Stomach (tissue), 9 donors: Measurements from ENCODE around the gene ASXL3. TPM values are rescaled to one million over a fixed set of nuclear protein-coding genes. Genes with fewer than 3 reads are reported as not detected.

ENCODE experiments used
- DNase-seq, 2 donors: peaks; one replicate each; pipeline versions ENCODE4 v3.0.0 to v3.0.0-alpha.2; 2013 to 2019
- H3K27ac ChIP-seq, 5 donors: fragments of 200-600 bp in 4 of 5; sonication (generic) in 4 of 5; one replicate each; pipeline ENCODE4 v1.5.1; 2013 to 2019; ENCODE audit warnings: mild to moderate bottlenecking in 1 of 5, moderate library complexity in 1 of 5
- H3K27me3 ChIP-seq, 3 donors: fragments of 200-600 bp; sonication (generic); one replicate each; pipeline ENCODE4 v1.5.1; 2017 to 2019; ENCODE audit warnings: mixed run types in 1 of 3
- H3K36me3 ChIP-seq, 4 donors: fragments of 200-600 bp; sonication (generic); 1 replicate in 3 of 4; 2 replicates in 1 of 4; pipeline ENCODE4 v1.5.1; 2016 to 2019
- H3K4me1 ChIP-seq, 4 donors: fragments of 200-600 bp; sonication (generic); one replicate each; pipeline ENCODE4 v1.5.1; 2016 to 2019
- H3K4me3 ChIP-seq, 4 donors: fragments of 200-600 bp; sonication (generic) in 3 of 4; one replicate each; pipeline ENCODE4 v1.5.1; 2016 to 2019; ENCODE audit warnings: mild to moderate bottlenecking in 1 of 4
- H3K9me3 ChIP-seq, 4 donors: fragments of 200-600 bp; sonication (generic); one replicate each; pipeline ENCODE4 v1.5.1; 2016 to 2019
- CTCF ChIP-seq, 7 experiments: fragments of 450-650 bp in 4 of 7; fragments of 200-600 bp in 3 of 7; sonication (generic) in 3 of 7; IDR thresholded peaks; one replicate each; pipeline ENCODE4 v1.5.1; 2016 to 2019; ENCODE audit warnings: antibody characterized with exemption in 7 of 7, control low read depth in 2 of 7, mild to moderate bottlenecking in 1 of 7
- EP300 ChIP-seq: sonication (generic); formaldehyde crosslinking; IDR thresholded peaks from one replicate; pipeline ENCODE4 v1.6.1; 2017; ENCODE audit warnings: antibody characterized with exemption
- POLR2A ChIP-seq, 4 donors: fragments of 450-650 bp; IDR thresholded peaks; one replicate each; pipeline ENCODE4 v1.6.1; 2016; ENCODE audit warnings: antibody characterized with exemption in 4 of 4, control low read depth in 2 of 4, mild to moderate bottlenecking in 1 of 4, moderate library complexity in 1 of 4
- POLR2AphosphoS5 ChIP-seq, 3 donors: sonication (generic); formaldehyde crosslinking; IDR thresholded peaks; one replicate each; pipeline ENCODE4 v1.6.1; 2016; ENCODE audit warnings: antibody characterized with exemption in 3 of 3
- WGBS, 5 donors: extraction: QIAGEN DNeasy Blood & Tissue Kit in 3 of 5; methylation state at CpG; one replicate each; pipeline versions ENCODE4 v1.1.5 to v1.1.7; 2013 to 2018; 5-methylcytosine and 5-hydroxymethylcytosine counted together
- intact Hi-C: fragments of 100-400 bp; cut with DNase I; formaldehyde crosslinking; loops from one replicate; pipeline ENCODE4 v1.15.1; 2023; ENCODE audit warnings: low total_unique reads
- polyA plus RNA-seq, 3 donors: library from polyadenylated mRNA; stranded (reverse); fragments of 200-250 nt; gene quantifications; one replicate each; pipeline ENCODE4 v1.2.3, GENCODE V29; 2013
- total RNA-seq, 5 donors: library from RNA; depleted of rRNA; stranded (reverse); fragments of >200 nt; gene quantifications; one replicate each; pipeline versions ENCODE4 v1.1.0 to v1.2.3, GENCODE V29; 2014 to 2016
- donor health status: healthy with polysubstance abuse.
- donor health status: Bipolar disorder and iron deficiency.
- donor health status: healthy.

Gene ASXL3
- total and polyA plus RNA-seq, 8 donors, result 0.28 to 8.0 (median 1.2) TPM; not detected in 1

- TF ChIP-seq EP300, result no peak
- TF ChIP-seq POLR2A (IDR thresholded peaks at IDR 0.05), result no peak
- no peak for TF ChIP-seq CTCF (IDR thresholded peaks at IDR 0.05)
- TF ChIP-seq POLR2AphosphoS5 (IDR thresholded peaks at IDR 0.05), result no peak
- 55 to 63% (median 56%) methylated on average over 4 of the region's 4 CpGs for whole genome bisulfite sequencing, 5 donors
- no peak overlapping the region for H3K4me3 ChIP-seq
- H3K27ac ChIP-seq, result peak overlapping the region in 1 of 5 donors; percentile 69
- H3K36me3 ChIP-seq, result no peaks in the 10 kb centered on the region
- no peak for DNase-seq
- peaks cover 6 to 35% (median 21%) of the 10 kb centered on the region in 4 donors for H3K4me1 ChIP-seq
- intact Hi-C loops, result no loop called here
- peaks cover 0 to 2% (median 0%) of the 10 kb centered on the region in 4 donors for H3K9me3 ChIP-seq
- no peaks in the 10 kb centered on the region for H3K27me3 ChIP-seq
These were observed 17.2 kb upstream of the ASXL3 start for GRCh38 chr18:33560686-33561370.

- H3K4me1 ChIP-seq, result peaks cover 6 to 35% (median 20%) of the 10 kb centered on the region in 4 donors
- H3K36me3 ChIP-seq, result no peaks in the 10 kb centered on the region
- peak overlapping the region in 3 of 5 donors; percentile 9 to 69 (median 35) for H3K27ac ChIP-seq
- 10 to 47% (median 25%) methylated on average over 1 of the region's 1 CpG for WGBS, 5 donors
- intact Hi-C loops, result no loop called here
- peaks cover 0 to 14% (median 0%) of the 10 kb centered on the region in 4 donors for H3K9me3 ChIP-seq
- H3K27me3 ChIP-seq, result no peaks in the 10 kb centered on the region
- no peak overlapping the region for H3K4me3 ChIP-seq
- TF ChIP-seq POLR2A (IDR thresholded peaks at IDR 0.05), result no peak
- peak in 2 of 3 donors; percentile 44 to 60 for TF ChIP-seq POLR2AphosphoS5 (IDR thresholded peaks at IDR 0.05)
- peak; percentile 40 to 62 for DNase-seq
These were observed 15.3 kb upstream of the ASXL3 start for GRCh38 chr18:33562741-33563140.

- intact Hi-C loops, result no loop called here
- no peak for TF ChIP-seq POLR2AphosphoS5 (IDR thresholded peaks at IDR 0.05)
- no peak for TF ChIP-seq CTCF (IDR thresholded peaks at IDR 0.05)
- no peak for TF ChIP-seq EP300
- TF ChIP-seq POLR2A (IDR thresholded peaks at IDR 0.05), result no peak
- no peaks in the 10 kb centered on the region for H3K36me3 ChIP-seq
- WGBS, 5 donors, result 50 to 98% (median 90%) methylated on average over 1 of the region's 1 CpG
- peaks cover 0 to 17% (median 0%) of the 10 kb centered on the region in 4 donors for H3K9me3 ChIP-seq
- peaks cover 0 to 6% (median 2%) of the 10 kb centered on the region in 4 donors for H3K4me1 ChIP-seq
- DNase-seq, result no peak
- H3K27ac ChIP-seq, result no peak overlapping the region
- no peaks in the 10 kb centered on the region for H3K27me3 ChIP-seq
- no peak overlapping the region for H3K4me3 ChIP-seq
These were observed 10.3 kb upstream of the ASXL3 start for GRCh38 chr18:33567705-33568104.

GRCh38 chr18:33571998-33572787, 5.8 kb upstream of the ASXL3 start:
- intact Hi-C loops, result no loop called here
- no peak overlapping the region for H3K4me3 ChIP-seq
- H3K27ac ChIP-seq, result no peak overlapping the region
- H3K4me1 ChIP-seq, result peaks cover 0 to 4% (median 2%) of the 10 kb centered on the region in 4 donors
- no peak for DNase-seq
- H3K36me3 ChIP-seq, result no peaks in the 10 kb centered on the region
- H3K27me3 ChIP-seq, result no peaks in the 10 kb centered on the region
- no peak for TF ChIP-seq POLR2AphosphoS5 (IDR thresholded peaks at IDR 0.05)
- no peak for TF ChIP-seq EP300
- no peak for TF ChIP-seq POLR2A (IDR thresholded peaks at IDR 0.05)
- no peak for TF ChIP-seq CTCF (IDR thresholded peaks at IDR 0.05)
- 91 to 97% (median 94%) methylated on average over 4 of the region's 4 CpGs for WGBS, 5 donors
- peaks cover 0 to 8% (median 0%) of the 10 kb centered on the region in 4 donors for H3K9me3 ChIP-seq
